HepG2 (cell line): ENCODE measurements around the gene CASKIN1. TPM values are rescaled to one million over a fixed set of nuclear protein-coding genes. Genes with fewer than 3 reads are reported as not detected.
A peak's percentile ranks its signal among the peaks of the same experiment; 100 is the strongest.

ENCODE experiments used
- ATAD3A ChIP-seq: sonication (generic); formaldehyde crosslinking; IDR thresholded peaks from 2 replicates; pipeline ENCODE4 v1.4.0; 2020; ENCODE audit warnings: missing genetic modification reagents
- ATF7-NPFF ChIP-seq: sonication (generic); formaldehyde crosslinking; IDR thresholded peaks from 2 replicates; pipeline ENCODE4 v1.8.1; 2023; ENCODE audit warnings: mild to moderate bottlenecking, low read depth, missing genetic modification reagents, moderate library complexity
- ATM ChIP-seq: fragments of 450-650 bp; IDR thresholded peaks from 2 replicates; pipeline ENCODE4 v1.7.1; 2017; ENCODE audit warnings: mild to moderate bottlenecking, borderline replicate concordance
- CBX2 ChIP-seq, 2 experiments: fragments of 200-600 bp in 1 of 2; sonication (generic); formaldehyde crosslinking in 1 of 2; IDR thresholded peaks; 2 replicates each; pipeline versions ENCODE4 v1.7.0 to v1.8.1; 2018 to 2022; ENCODE audit warnings: low read depth in 2 of 2, low read length in 1 of 2, mild to moderate bottlenecking in 1 of 2, missing genetic modification reagents in 1 of 2
- FOSL2 ChIP-seq: sonication (generic); formaldehyde crosslinking; IDR thresholded peaks from 2 replicates; pipeline ENCODE4 v1.4.0; 2020; ENCODE audit warnings: missing genetic modification reagents
- MAFF ChIP-seq: IDR thresholded peaks from 2 replicates; pipeline ENCODE4 v1.6.1; 2011; ENCODE audit warnings: low read depth, low read length, improper control_type of control experiment
- RBAK ChIP-seq: sonication (generic); formaldehyde crosslinking; IDR thresholded peaks from 2 replicates; pipeline ENCODE4 v1.5.1; 2020; ENCODE audit warnings: mild to moderate bottlenecking, missing genetic modification reagents
- RXRB ChIP-seq: IDR thresholded peaks from 2 replicates; pipeline ENCODE4 v1.6.1; 2016; ENCODE audit warnings: borderline replicate concordance, missing genetic modification reagents, missing compliant biosample characterization
- SAFB2 ChIP-seq: sonication (generic); formaldehyde crosslinking; IDR thresholded peaks from 2 replicates; pipeline ENCODE4 v1.5.1; 2020; ENCODE audit warnings: missing genetic modification reagents, low read depth, mild to moderate bottlenecking, borderline replicate concordance
- THAP11 ChIP-seq: IDR thresholded peaks from 2 replicates; pipeline ENCODE4 v1.6.1; 2016; ENCODE audit warnings: missing biosample characterization, missing genetic modification reagents
- TRIM24 ChIP-seq: sonication (generic); formaldehyde crosslinking; IDR thresholded peaks from 2 replicates; pipeline ENCODE4 v1.8.0; 2022; ENCODE audit warnings: mild to moderate bottlenecking, missing genetic modification reagents
- ZBTB1 ChIP-seq: sonication (generic); formaldehyde crosslinking; IDR thresholded peaks from 2 replicates; pipeline ENCODE4 v1.4.0; 2020; ENCODE audit warnings: missing genetic modification reagents, borderline replicate concordance
- ZIK1 ChIP-seq: sonication (generic); formaldehyde crosslinking; IDR thresholded peaks from 2 replicates; pipeline ENCODE4 v1.5.0; 2020; ENCODE audit warnings: mild to moderate bottlenecking, low read depth, missing genetic modification reagents, borderline replicate concordance
- ZNF235 ChIP-seq: sonication (generic); formaldehyde crosslinking; IDR thresholded peaks from 2 replicates; pipeline ENCODE4 v1.8.1; 2023; ENCODE audit warnings: mild to moderate bottlenecking, missing genetic modification reagents, borderline replicate concordance
- ZNF564 ChIP-seq: sonication (generic); formaldehyde crosslinking; IDR thresholded peaks from 2 replicates; pipeline ENCODE4 v1.8.1; 2023; ENCODE audit warnings: mild to moderate bottlenecking, missing genetic modification reagents
- ZNF703 ChIP-seq: sonication (generic); formaldehyde crosslinking; IDR thresholded peaks from 2 replicates; pipeline ENCODE4 v1.5.1; 2020; ENCODE audit warnings: missing genetic modification reagents, mild to moderate bottlenecking, moderate library complexity, borderline replicate concordance
- ZNF746 ChIP-seq: sonication (generic); formaldehyde crosslinking; IDR thresholded peaks from 2 replicates; pipeline ENCODE4 v1.8.0; 2022; ENCODE audit warnings: mild to moderate bottlenecking, missing genetic modification reagents
- polyA plus RNA-seq, 8 experiments: library from polyadenylated mRNA; depleted of rRNA in 3 of 8; stranded (reverse) in 7 of 8; unstranded in 1 of 8; fragments of >200 nt; fragmentation: Illumina TruSeq in 4 of 8; extraction: Trizol in 4 of 8; gene quantifications; 2 replicates each; pipeline versions ENCODE4 v1.2.1 to v1.2.3, GENCODE V29; 2011 to 2016; ENCODE audit warnings: low read depth in 4 of 8, missing spikeins in 1 of 8, mixed read lengths in 1 of 8; ENCODE audit not compliant: insufficient read depth in 1 of 8
- total RNA-seq, 5 experiments: library from RNA; depleted of rRNA; stranded (reverse); fragments of >200 nt; fragmentation: Illumina TruSeq; extraction: Trizol; gene quantifications; 2 replicates each; pipeline ENCODE4 v1.2.3, GENCODE V29; 2016; ENCODE audit warnings: low read depth in 1 of 5
- TF ChIP-seq, protein P1 (sequence below): sonication (generic); formaldehyde crosslinking; IDR thresholded peaks from 2 replicates; pipeline ENCODE4 v1.4.0; 2020; ENCODE audit warnings: missing genetic modification reagents
- TF ChIP-seq, protein P2 (sequence below): sonication (generic); formaldehyde crosslinking; IDR thresholded peaks from 2 replicates; pipeline ENCODE4 v1.5.0; 2020; ENCODE audit warnings: mild to moderate bottlenecking, missing genetic modification reagents, borderline replicate concordance
- TF ChIP-seq, protein P3 (sequence below): sonication (generic); formaldehyde crosslinking; IDR thresholded peaks from 2 replicates; pipeline ENCODE4 v1.8.1; 2022; ENCODE audit warnings: low read depth, mild to moderate bottlenecking, missing genetic modification reagents

Gene CASKIN1
- total and polyA plus RNA-seq, 2 of the 13 experiments (the other 11 are each of a cell fraction or from before 2014, with no cell fraction given): 1.2 to 2.2 TPM

DNA sequence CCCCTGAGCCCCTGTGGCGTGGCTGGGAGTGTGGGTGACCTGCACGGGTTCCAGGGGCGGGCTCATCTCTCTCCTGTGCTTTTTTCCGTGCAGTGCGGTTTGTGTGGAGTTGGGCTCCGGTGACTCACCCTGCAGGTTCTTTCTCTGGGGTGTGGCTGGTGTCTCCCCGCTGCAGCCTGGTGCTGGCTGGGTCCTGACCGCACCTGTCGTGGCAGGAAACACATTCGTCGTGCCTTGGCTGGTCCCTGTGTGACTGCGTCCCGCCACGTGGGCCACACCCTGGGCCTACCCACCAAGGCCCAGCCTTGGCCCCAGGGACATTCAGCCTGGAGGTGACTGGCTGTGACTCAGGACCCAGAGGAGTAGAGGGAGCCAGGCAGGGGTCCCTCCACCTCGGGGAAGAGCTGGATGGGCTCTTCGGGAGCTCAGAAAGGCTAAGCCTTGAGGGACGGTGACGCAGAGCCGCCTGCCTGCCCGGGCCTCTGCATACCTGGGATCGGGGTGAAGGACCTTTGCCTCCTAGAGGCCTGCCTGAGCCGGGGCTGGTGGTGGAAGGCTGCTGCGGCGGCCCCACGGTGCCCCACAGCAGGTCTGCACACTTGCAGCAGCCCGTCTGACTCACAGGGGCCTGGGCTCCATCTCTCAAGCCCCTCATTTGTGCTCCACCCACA, 33.1 kb downstream of the CASKIN1 start (continued):
- TF ChIP-seq CBX2 (IDR thresholded peaks at IDR 0.05; ENCODE audit: low read depth, low read length) (no peak), CBX2 (CRISPR knock-in tag; IDR thresholded peaks at IDR 0.05; ENCODE audit: low read depth) (no peak), TRIM24 (CRISPR knock-in tag) (no peak), ZNF746 (CRISPR knock-in tag) (no peak), ATM (no peak), ZNF703 (CRISPR knock-in tag) (no peak), SAFB2 (CRISPR knock-in tag) (0 out of 2 replicates have a peak, but pooled peaks have one; percentile 66), MAFF (no peak), ATAD3A (CRISPR knock-in tag) (no peak), FOSL2 (CRISPR knock-in tag) (peak; percentile 80), RXRB (CRISPR knock-in tag) (peak; percentile 66), ZNF564 (CRISPR knock-in tag) (no peak), ATF7-NPFF (CRISPR knock-in tag) (no peak), RBAK (CRISPR knock-in tag) (no peak), ZIK1 (CRISPR knock-in tag) (no peak), ZBTB1 (CRISPR knock-in tag) (no peak), ZNF235 (CRISPR knock-in tag) (peak; percentile 31; the same call in 1 of the 2 replicates), THAP11 (CRISPR knock-in tag) (no peak)
- TF ChIP-seq, protein P1, sequence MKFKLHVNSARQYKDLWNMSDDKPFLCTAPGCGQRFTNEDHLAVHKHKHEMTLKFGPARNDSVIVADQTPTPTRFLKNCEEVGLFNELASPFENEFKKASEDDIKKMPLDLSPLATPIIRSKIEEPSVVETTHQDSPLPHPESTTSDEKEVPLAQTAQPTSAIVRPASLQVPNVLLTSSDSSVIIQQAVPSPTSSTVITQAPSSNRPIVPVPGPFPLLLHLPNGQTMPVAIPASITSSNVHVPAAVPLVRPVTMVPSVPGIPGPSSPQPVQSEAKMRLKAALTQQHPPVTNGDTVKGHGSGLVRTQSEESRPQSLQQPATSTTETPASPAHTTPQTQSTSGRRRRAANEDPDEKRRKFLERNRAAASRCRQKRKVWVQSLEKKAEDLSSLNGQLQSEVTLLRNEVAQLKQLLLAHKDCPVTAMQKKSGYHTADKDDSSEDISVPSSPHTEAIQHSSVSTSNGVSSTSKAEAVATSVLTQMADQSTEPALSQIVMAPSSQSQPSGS: no peak
- TF ChIP-seq, protein P2, sequence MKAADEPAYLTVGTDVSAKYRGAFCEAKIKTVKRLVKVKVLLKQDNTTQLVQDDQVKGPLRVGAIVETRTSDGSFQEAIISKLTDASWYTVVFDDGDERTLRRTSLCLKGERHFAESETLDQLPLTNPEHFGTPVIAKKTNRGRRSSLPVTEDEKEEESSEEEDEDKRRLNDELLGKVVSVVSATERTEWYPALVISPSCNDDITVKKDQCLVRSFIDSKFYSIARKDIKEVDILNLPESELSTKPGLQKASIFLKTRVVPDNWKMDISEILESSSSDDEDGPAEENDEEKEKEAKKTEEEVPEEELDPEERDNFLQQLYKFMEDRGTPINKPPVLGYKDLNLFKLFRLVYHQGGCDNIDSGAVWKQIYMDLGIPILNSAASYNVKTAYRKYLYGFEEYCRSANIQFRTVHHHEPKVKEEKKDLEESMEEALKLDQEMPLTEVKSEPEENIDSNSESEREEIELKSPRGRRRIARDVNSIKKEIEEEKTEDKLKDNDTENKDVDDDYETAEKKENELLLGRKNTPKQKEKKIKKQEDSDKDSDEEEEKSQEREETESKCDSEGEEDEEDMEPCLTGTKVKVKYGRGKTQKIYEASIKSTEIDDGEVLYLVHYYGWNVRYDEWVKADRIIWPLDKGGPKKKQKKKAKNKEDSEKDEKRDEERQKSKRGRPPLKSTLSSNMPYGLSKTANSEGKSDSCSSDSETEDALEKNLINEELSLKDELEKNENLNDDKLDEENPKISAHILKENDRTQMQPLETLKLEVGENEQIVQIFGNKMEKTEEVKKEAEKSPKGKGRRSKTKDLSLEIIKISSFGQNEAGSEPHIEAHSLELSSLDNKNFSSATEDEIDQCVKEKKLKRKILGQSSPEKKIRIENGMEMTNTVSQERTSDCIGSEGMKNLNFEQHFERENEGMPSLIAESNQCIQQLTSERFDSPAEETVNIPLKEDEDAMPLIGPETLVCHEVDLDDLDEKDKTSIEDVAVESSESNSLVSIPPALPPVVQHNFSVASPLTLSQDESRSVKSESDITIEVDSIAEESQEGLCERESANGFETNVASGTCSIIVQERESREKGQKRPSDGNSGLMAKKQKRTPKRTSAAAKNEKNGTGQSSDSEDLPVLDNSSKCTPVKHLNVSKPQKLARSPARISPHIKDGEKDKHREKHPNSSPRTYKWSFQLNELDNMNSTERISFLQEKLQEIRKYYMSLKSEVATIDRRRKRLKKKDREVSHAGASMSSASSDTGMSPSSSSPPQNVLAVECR: peak; percentile 68
- TF ChIP-seq, protein P3, sequence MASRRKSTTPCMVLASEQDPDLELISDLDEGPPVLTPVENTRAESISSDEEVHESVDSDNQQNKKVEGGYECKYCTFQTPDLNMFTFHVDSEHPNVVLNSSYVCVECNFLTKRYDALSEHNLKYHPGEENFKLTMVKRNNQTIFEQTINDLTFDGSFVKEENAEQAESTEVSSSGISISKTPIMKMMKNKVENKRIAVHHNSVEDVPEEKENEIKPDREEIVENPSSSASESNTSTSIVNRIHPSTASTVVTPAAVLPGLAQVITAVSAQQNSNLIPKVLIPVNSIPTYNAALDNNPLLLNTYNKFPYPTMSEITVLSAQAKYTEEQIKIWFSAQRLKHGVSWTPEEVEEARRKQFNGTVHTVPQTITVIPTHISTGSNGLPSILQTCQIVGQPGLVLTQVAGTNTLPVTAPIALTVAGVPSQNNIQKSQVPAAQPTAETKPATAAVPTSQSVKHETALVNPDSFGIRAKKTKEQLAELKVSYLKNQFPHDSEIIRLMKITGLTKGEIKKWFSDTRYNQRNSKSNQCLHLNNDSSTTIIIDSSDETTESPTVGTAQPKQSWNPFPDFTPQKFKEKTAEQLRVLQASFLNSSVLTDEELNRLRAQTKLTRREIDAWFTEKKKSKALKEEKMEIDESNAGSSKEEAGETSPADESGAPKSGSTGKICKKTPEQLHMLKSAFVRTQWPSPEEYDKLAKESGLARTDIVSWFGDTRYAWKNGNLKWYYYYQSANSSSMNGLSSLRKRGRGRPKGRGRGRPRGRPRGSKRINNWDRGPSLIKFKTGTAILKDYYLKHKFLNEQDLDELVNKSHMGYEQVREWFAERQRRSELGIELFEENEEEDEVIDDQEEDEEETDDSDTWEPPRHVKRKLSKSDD (CRISPR knock-in tag): no peak
